IPS-18c (cell line): ENCODE measurements around the gene TMEM242.

Source experiments
- H3K4me3 ChIP-seq: 2 replicates; pipeline ENCODE4 v1.7.0; 2013; ENCODE audit warnings: low read depth, mild to moderate bottlenecking, low read length, moderate library complexity; ENCODE audit not compliant: insufficient read depth
- H3K9me3 ChIP-seq: one replicate; pipeline ENCODE4 v1.6.1; 2013; ENCODE audit warnings: mild to moderate bottlenecking, low read length, moderate library complexity; ENCODE audit not compliant: control insufficient read depth, insufficient read depth

The TMEM242 gene

GRCh38 chr6:157267654-157268053 is 55.7 kb downstream of the TMEM242 start:
- no peak overlapping the region for H3K4me3 ChIP-seq

DNA sequence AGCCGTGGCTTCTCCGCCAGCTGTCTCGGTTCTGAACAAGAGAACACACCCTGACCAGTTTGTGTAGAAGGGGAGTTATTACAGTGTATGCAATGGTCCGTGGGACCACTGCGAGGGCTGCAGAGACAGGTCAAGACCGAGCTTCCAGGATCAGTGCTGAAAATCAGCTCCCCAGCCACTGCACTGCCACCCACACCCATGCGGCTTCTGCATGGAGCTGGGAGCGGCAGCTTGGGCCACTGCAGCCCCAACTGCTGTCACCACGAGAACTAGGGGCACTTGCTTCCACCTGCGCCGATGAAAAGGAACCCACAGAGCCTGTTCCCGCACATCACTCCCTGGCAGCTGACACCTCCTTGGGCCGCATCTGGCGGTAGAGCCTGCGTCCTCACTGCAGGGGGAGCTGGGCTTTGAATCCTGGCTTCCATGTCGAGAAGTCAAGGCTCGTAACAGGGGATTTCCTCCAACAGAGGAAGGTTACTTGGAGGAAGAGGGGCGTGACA is 56.2 kb downstream of the TMEM242 start:
- Histone ChIP-seq H3K4me3 (no peak overlapping the region), H3K9me3 (no peaks in the 10 kb centered on the region)

More at GRCh38 chr6:157267654-157268053, 55.7 kb downstream of the TMEM242 start:
- H3K9me3 ChIP-seq, result no peaks in the 10 kb centered on the region

DNA sequence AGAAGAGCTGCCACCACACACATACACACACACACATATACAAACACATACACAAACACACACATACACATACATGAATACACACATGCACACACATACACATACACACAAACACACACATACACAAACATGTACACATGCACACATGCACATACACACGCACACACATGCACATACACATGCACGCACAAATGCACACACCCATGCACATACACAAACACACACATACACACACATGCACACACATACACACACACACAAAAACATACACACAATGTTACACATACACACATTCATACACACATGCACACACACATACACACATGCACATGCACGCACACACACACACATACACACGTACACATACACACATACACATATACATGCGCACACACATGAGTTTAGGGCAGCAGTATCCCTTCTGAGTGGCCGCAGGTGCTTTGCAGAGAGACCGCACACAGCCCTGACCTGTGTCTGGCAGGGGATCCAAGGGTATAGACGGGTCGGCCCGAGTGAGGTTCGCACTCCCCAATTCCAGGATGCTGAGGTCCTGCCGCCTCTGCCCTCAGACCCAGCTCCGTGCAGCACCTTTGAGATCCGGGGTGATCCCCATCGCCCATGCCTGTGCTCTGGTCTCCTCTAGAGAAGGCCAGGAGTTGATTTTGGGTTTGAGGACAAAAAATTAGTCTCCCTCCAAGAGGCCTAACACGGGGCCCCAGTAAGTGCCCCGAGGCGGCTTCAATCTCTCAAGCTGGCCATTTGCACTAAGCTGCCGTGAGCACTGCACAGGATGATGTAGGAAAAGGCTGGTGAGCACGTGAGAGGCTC is 56.8 kb downstream of the TMEM242 start:
- no peaks in the 10 kb centered on the region for H3K9me3 ChIP-seq

GRCh38 chr6:157265635-157266034 is 57.7 kb downstream of the TMEM242 start:
- no peak overlapping the region for H3K4me3 ChIP-seq
- no peaks in the 10 kb centered on the region for H3K9me3 ChIP-seq

More for the DNA sequence above, 56.8 kb downstream of the TMEM242 start:
- H3K4me3 ChIP-seq, result no peak overlapping the region

- no peak overlapping the region for H3K4me3 ChIP-seq
- no peaks in the 10 kb centered on the region for H3K9me3 ChIP-seq
Observed at GRCh38 chr6:157265186-157265585, 58.1 kb downstream of the TMEM242 start.

DNA sequence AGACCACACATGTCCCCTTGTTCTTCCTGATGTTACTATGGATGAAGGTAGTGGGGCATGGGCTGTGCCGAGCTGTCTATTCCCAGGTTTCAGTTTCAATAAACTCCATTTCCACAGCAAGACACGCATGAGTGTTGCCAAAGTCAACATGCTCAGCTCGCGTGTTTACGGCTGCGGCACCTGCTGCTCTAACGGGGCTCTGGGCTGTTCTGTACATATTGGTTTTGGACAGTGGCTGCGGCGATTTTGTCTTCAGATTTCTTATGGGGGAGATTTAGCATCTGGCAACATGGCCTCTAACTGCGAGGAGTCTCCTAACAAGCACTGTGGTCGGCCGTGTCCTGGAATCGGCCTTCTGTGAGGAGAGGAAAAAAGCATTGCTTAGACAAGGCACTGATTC is 58.6 kb downstream of the TMEM242 start:
- no peaks in the 10 kb centered on the region for H3K9me3 ChIP-seq
- no peak overlapping the region for H3K4me3 ChIP-seq

DNA sequence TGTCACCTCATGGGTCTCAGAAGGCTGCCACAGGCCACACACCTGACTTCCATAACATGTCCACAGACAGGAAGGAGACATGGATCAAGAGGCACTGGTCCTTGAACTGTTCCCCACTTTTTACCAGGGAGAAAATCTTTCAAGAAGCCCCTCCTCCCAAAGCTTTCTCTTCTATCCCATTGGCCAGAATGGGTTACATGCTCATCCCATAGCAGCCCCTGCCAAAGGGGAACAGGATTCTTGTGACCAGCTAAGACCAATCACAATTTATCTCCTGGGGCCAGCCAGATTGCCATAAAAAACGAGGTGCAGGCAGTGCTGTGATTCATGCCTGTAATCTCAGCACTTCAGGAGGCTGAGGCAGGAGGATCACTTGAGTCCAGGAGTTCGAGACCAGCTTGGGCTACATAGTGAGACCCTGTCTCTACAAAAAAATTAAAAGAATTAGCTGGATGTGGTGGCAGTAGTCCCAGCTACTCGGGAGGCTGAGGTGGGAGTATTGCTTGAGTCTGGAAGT is 59.4 kb downstream of the TMEM242 start:
- H3K4me3 ChIP-seq, result no peak overlapping the region

DNA sequence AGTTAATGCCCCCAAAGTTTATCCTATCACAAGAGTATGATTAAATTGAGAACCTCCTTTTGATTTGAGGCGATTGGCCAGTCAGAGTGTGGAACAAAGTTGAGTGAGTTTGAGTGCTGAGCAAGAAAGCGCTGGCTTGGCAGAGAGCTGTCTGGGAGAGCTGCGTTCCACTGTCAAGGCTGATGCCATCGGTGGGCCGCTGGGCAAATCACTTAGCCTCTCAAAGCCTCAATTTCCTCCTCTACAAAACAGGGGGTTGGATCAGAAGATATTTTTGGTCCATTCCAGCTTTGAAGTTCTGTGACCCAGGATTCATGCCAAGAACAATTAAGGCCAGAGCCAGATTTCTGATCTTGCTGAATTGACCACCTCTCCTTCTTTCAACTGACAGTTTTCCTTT is 60.2 kb downstream of the TMEM242 start:
- Histone ChIP-seq H3K4me3 (no peak overlapping the region), H3K9me3 (no peaks in the 10 kb centered on the region)

More for the DNA sequence above, 59.4 kb downstream of the TMEM242 start:
- H3K9me3 ChIP-seq, result no peaks in the 10 kb centered on the region

GRCh38 chr6:157261606-157262005 is 61.7 kb downstream of the TMEM242 start:
- Histone ChIP-seq H3K9me3 (no peaks in the 10 kb centered on the region), H3K4me3 (no peak overlapping the region)

DNA sequence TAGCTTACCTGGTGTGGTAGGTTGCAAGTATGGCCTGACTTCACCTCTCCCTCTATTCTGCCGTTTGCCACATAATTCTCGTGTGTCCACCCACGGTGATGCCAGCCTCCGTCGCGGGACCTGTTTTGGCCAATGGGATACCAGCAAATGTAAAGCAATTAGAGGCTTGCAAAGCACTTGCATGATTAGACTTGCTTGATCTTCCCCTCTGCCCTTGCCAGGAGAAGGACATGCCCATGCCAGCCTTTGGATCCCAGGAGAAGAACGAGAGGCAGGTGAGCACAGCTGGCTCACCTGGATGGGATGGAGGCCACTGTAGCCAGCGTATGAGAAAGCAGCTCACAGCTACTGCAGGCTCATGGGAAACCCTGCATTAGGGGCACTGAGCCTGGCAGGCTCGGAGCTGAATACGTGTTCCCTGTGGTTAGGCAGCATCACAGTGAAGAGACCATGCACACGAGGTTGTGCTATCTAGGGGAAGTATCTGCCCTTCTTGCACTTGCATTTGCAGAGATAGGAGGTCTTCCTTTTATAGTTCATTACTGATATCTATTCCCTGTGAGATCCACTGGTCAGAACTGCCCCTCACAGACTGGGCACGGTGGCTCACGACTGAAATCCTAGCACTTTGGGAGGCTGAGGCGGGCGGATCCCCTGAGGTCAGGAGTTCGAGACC is 62.4 kb downstream of the TMEM242 start:
- no peaks in the 10 kb centered on the region for H3K9me3 ChIP-seq
- no peak overlapping the region for H3K4me3 ChIP-seq

- no peak overlapping the region for H3K4me3 ChIP-seq
- H3K9me3 ChIP-seq, result no peaks in the 10 kb centered on the region
Observed at GRCh38 chr6:157259443-157259842, 63.9 kb downstream of the TMEM242 start.

- Histone ChIP-seq H3K9me3 (no peaks in the 10 kb centered on the region), H3K4me3 (no peak overlapping the region)
Observed at GRCh38 chr6:157258878-157259277, 64.4 kb downstream of the TMEM242 start.

DNA sequence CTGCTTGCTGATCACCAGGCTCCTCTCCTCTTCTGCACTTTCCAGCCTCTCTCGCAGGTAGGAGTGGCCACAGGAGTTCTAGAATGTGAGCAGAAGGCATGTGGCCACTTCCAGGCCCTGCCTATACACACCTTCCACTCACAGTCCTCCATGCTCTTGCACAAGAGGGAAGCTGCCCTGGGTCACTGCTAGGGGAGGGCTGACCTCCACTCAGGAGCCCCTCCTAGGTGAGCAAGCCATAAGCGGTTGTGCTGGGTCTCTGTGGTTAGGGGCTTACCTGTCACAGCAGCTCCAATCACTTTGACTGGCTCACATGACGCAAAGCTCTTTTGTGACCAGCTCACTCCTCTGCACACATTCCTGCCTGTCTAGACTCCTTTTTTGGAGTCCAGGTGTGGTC is 68.2 kb downstream of the TMEM242 start:
- Histone ChIP-seq H3K9me3 (no peaks in the 10 kb centered on the region), H3K4me3 (no peak overlapping the region)

- no peak overlapping the region for H3K4me3 ChIP-seq
- H3K9me3 ChIP-seq, result no peaks in the 10 kb centered on the region
Observed at GRCh38 chr6:157254538-157254937, 68.8 kb downstream of the TMEM242 start.

- Histone ChIP-seq H3K9me3 (no peaks in the 10 kb centered on the region), H3K4me3 (no peak overlapping the region)
Observed at GRCh38 chr6:157253699-157254098, 69.6 kb downstream of the TMEM242 start.

DNA sequence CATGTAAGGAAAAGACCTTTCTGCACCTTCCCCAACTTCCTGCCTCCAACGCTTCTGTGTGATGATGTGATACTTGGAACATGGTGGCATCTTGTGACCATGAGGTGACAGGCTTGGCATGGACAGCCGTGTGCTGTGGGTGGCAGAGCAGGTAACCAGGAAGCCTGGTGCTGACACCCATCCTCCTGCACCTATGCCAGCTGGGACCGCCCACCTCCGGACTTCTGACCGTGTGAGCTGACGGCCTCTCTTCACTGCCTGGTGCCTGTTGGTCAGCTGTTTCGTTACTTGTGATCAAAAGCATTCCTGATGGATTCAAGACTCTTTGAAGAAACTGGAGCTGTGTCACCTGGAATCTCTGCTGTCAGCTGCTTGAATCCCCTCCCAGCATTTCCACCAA is 70.3 kb downstream of the TMEM242 start:
- H3K9me3 ChIP-seq, result no peaks in the 10 kb centered on the region
- no peak overlapping the region for H3K4me3 ChIP-seq

DNA sequence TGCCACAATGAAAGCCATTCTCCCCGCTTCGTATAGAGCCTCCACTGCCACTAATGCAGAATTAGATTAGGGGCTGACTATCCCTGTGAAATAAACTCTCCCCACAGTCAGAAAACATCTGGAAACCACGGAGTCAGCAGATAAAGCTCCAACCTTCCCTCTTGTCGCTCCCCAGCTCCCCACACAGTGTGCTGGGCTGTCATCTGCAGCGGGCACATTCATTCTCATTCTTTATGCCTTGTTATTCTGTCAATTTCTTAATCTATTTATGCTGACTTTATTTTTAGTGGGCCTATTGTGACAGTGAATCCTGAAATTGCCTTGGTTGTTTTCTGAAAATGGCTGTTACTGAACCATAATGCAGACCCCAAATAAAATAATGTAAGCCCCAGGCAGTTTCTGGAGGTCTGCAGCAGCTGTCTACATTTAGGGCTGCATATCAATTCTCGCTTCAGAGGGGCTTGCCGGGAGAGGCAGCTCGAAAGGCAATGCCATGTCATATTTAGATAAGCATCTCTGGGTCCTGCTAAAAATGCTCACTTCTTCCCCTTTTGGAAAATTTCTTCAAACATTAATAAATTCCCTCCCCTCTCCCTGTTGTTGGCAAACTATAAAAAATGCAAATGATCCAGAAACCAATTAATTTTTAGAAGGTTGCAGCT is 71.6 kb downstream of the TMEM242 start:
- no peaks in the 10 kb centered on the region for H3K9me3 ChIP-seq
- no peak overlapping the region for H3K4me3 ChIP-seq
